Ureter (tissue), 1 donor: Measurements from ENCODE around the gene NCR3LG1. TPM values are rescaled to one million over a fixed set of nuclear protein-coding genes. Genes with fewer than 3 reads are reported as not detected.
"Not testable (repeated sequence)": the region's sequence is repeated elsewhere in the genome, so short reads cannot be mapped to it uniquely, and the experiment has no call there.

Experiments used
- DNase-seq: peaks from one replicate; pipeline ENCODE4 v3.0.0-alpha.2; 2020; ENCODE audit warnings: low spot score
- total RNA-seq: library from RNA; stranded (reverse); gene quantifications from one replicate; pipeline ENCODE4 v1.2.4, GENCODE V29; 2023
- donor health status: DM: yes; HTN: yes; CAD: no.

NCR3LG1 gene
- total RNA-seq, 1 donor from 2014 or later: 3.4 TPM

- no peak for DNase-seq
Measured at GRCh38 chr11:17411418-17411817, 59.8 kb downstream of the NCR3LG1 start.

GRCh38 chr11:17412488-17413180 is 61.0 kb downstream of the NCR3LG1 start:
- no peak for DNase-seq

- no peak for DNase-seq
Measured at GRCh38 chr11:17413414-17414316, 62.1 kb downstream of the NCR3LG1 start.

- no peak for DNase-seq
Measured at GRCh38 chr11:17414317-17414737, 62.7 kb downstream of the NCR3LG1 start.

GRCh38 chr11:17414992-17415391 is 63.4 kb downstream of the NCR3LG1 start:
- DNase-seq: no peak

GRCh38 chr11:17415523-17416104 is 64.0 kb downstream of the NCR3LG1 start:
- no peak for DNase-seq

GRCh38 chr11:17416492-17416891 is 64.9 kb downstream of the NCR3LG1 start:
- no peak for DNase-seq

- DNase-seq: no peak
Measured at GRCh38 chr11:17418444-17419081, 67.0 kb downstream of the NCR3LG1 start.

GRCh38 chr11:17421781-17422180 is 70.2 kb downstream of the NCR3LG1 start:
- no peak for DNase-seq

GRCh38 chr11:17423533-17424310 is 72.1 kb downstream of the NCR3LG1 start:
- DNase-seq: no peak

GRCh38 chr11:17426233-17426632 is 74.6 kb downstream of the NCR3LG1 start:
- not testable (repeated sequence) for DNase-seq

Other genes starting within 250 kb of the NCR3LG1 start
- 97.3 TPM for gene PIK3C2A, start 143.8 kb upstream of the NCR3LG1 start, total RNA-seq
- 60.1 TPM for gene NUCB2, start 75.1 kb upstream of the NCR3LG1 start, total RNA-seq
- gene KCNJ11, start 36.9 kb downstream of the NCR3LG1 start, total RNA-seq: 0.70 TPM
- 19.4 TPM for gene ABCC8, start 125.0 kb downstream of the NCR3LG1 start, total RNA-seq
- 14.3 TPM for gene USH1C, start 192.6 kb downstream of the NCR3LG1 start, total RNA-seq
- gene OTOG, start 195.5 kb downstream of the NCR3LG1 start, total RNA-seq: 0.31 TPM